CD4-positive, alpha-beta T cell (primary cell): ENCODE measurements around the gene PET100. TPM values are rescaled to one million over a fixed set of nuclear protein-coding genes. Genes with fewer than 3 reads are reported as not detected.
A peak's percentile ranks its signal among the peaks of the same experiment; 100 is the strongest.

Experiments used
- ATAC-seq: fragments of 200-7000 bp; cut with Tn5 transposase; one replicate; pipeline ENCODE4 v1.10.0; 2022; ENCODE audit warnings: mild to moderate bottlenecking; ENCODE audit not compliant: poor library complexity
- CTCF ChIA-PET: fragments of 350-600 bp; sonication (Branson Sonifier 250); formaldehyde crosslinking; loops from one replicate; lab custom pipeline; 2021; ENCODE audit warnings: antibody characterized with exemption, inconsistent platforms; lab: Charles Lee
- POLR2A ChIA-PET: fragments of 350-600 bp; sonication (Branson Sonifier 250); formaldehyde crosslinking; loops from one replicate; lab custom pipeline; 2021; ENCODE audit warnings: antibody characterized with exemption, inconsistent platforms; lab: Charles Lee
- DNase-seq, 14 experiments: peaks; one replicate each; pipeline ENCODE4 v3.0.0-alpha.2; 2013 to 2020; ENCODE audit warnings: mixed read lengths in 2 of 14
- H3K27ac ChIP-seq, 2 donors: one replicate each; pipeline versions ENCODE4 v1.5.1 to v1.7.0; 2013; ENCODE audit warnings: low read length in 2 of 2, low read depth in 1 of 2, mild to moderate bottlenecking in 1 of 2
- H3K27me3 ChIP-seq, 2 experiments: 1 replicate in 1 of 2; 2 replicates in 1 of 2; pipeline versions ENCODE4 v1.6.1 to v1.7.0; 2013; ENCODE audit warnings: low read length in 2 of 2, control low read depth in 1 of 2, mild to moderate bottlenecking in 1 of 2, moderate library complexity in 1 of 2; ENCODE audit not compliant: insufficient read depth in 2 of 2, control insufficient read depth in 1 of 2
- H3K36me3 ChIP-seq: one replicate; pipeline ENCODE4 v1.6.1; 2013; ENCODE audit warnings: low read length, control low read depth; ENCODE audit not compliant: insufficient read depth
- H3K4me1 ChIP-seq: one replicate; pipeline ENCODE4 v1.6.1; 2013; ENCODE audit warnings: low read length, control low read depth; ENCODE audit not compliant: insufficient read depth
- H3K4me3 ChIP-seq: one replicate; pipeline ENCODE4 v1.5.1; 2013; ENCODE audit warnings: mild to moderate bottlenecking, low read length, moderate library complexity
- H3K9me3 ChIP-seq, 2 experiments: 1 replicate in 1 of 2; 2 replicates in 1 of 2; pipeline versions ENCODE4 v1.6.1 to v1.7.0; 2013; ENCODE audit warnings: low read length in 2 of 2, mild to moderate bottlenecking in 2 of 2, control low read depth in 1 of 2, moderate library complexity in 1 of 2; ENCODE audit not compliant: control insufficient read depth in 1 of 2, insufficient read depth in 1 of 2
- H3K27ac Mint-ChIP-seq: one replicate; pipeline ENCODE4 v1.8.0; 2020; ENCODE audit warnings: mixed read lengths
- H3K27me3 Mint-ChIP-seq: one replicate; pipeline ENCODE4 v1.8.0; 2021; ENCODE audit warnings: mixed read lengths
- H3K36me3 Mint-ChIP-seq: one replicate; pipeline ENCODE4 v1.8.0; 2021; ENCODE audit warnings: low read depth, mixed read lengths
- H3K4me1 Mint-ChIP-seq: one replicate; pipeline ENCODE4 v1.8.0; 2021; ENCODE audit warnings: low read depth, mixed read lengths
- H3K4me3 Mint-ChIP-seq: one replicate; pipeline ENCODE4 v1.8.0; 2020; ENCODE audit warnings: mild to moderate bottlenecking, mixed read lengths
- H3K9me3 Mint-ChIP-seq: one replicate; pipeline ENCODE4 v1.8.0; 2020; ENCODE audit warnings: mixed read lengths
- CTCF ChIP-seq: fragments of 200-600 bp; IDR thresholded peaks from one replicate; pipeline ENCODE4 v1.8.0; 2022; ENCODE audit warnings: antibody characterized with exemption, mild to moderate bottlenecking
- intact Hi-C, 2 experiments: fragments of 100-400 bp; cut with DNase I in 1 of 2; cut with micrococcal nuclease in 1 of 2; formaldehyde crosslinking; loops; one replicate each; pipeline versions ENCODE4 v1.15.1 to v1.9.0; 2023 to 2025; cut with DNase I, micrococcal nuclease
- total RNA-seq, 174 experiments: library from RNA in 2 of 174; stranded (reverse) in 2 of 174; gene quantifications; one replicate each; pipeline ENCODE4 v1.2.3 and lab custom pipeline; 2021 to 2026

PET100 gene
- total RNA-seq, 2 experiments from 2014 or later: 178 to 188 TPM

- H3K4me3 ChIP-seq: no peak within 1 kb of the TSS
- no peak within 1 kb of the TSS for H3K27ac ChIP-seq
- Mint-ChIP-seq H3K9me3 (no peaks in the 10 kb centered on the region), H3K27me3 (peaks cover 43% of the 10 kb centered on the region), H3K4me3 (no peak within 1 kb of the TSS), H3K36me3 (no peaks in the 10 kb centered on the region), H3K27ac (no peak within 1 kb of the TSS), H3K4me1 (peaks cover 11% of the 10 kb centered on the region)
- ChIA-PET POLR2A (interaction anchor here (1.8 kb wide), 1 partner anchor 12 kb away, joined by 6 read pairs; the partner anchor contains the start of gene TRAPPC5), CTCF (interaction anchor here (1.8 kb wide), 1 partner anchor 12 kb away, joined by 7 read pairs; the partner anchor contains the start of gene TRAPPC5)
- H3K4me1 ChIP-seq: peaks cover 24% of the 10 kb centered on the region
- peaks cover 0 to 7% of the 10 kb centered on the region in 2 experiments for H3K9me3 ChIP-seq
- peaks cover 9 to 19% of the 10 kb centered on the region in 2 experiments for H3K27me3 ChIP-seq
- TF ChIP-seq CTCF: no peak
- no peaks in the 10 kb centered on the region for H3K36me3 ChIP-seq
- intact Hi-C loops: no loop called here
- DNase-seq (peak in 1 of 14 experiments; percentile 20), ATAC-seq (no peak)
These were observed 39.2 kb downstream of the PET100 start, which contains the start of gene RETN for GRCh38 chr19:7668842-7669241. TSS of gene RETN (plus strand) at chr19:7669049. CDS start at chr19:7669327, 278 bp downstream.

GRCh38 chr19:7669641-7670040 is 40.0 kb downstream of the PET100 start:
- DNase-seq (no peak), ATAC-seq (no peak)
- no peak overlapping the region for H3K4me3 ChIP-seq
- H3K27me3 ChIP-seq: peaks cover 13 to 19% of the 10 kb centered on the region in 2 experiments
- Mint-ChIP-seq H3K27ac (no peak overlapping the region), H3K36me3 (no peaks in the 10 kb centered on the region), H3K9me3 (no peaks in the 10 kb centered on the region), H3K27me3 (peaks cover 51% of the 10 kb centered on the region), H3K4me3 (no peak overlapping the region), H3K4me1 (peaks cover 19% of the 10 kb centered on the region)
- H3K4me1 ChIP-seq: peaks cover 30% of the 10 kb centered on the region
- peaks cover 0 to 7% of the 10 kb centered on the region in 2 experiments for H3K9me3 ChIP-seq
- H3K27ac ChIP-seq: no peak overlapping the region
- ChIA-PET POLR2A (interaction anchor here (1.8 kb wide), 1 partner anchor 11 kb away, joined by 6 read pairs; the partner anchor contains the start of gene TRAPPC5), CTCF (no interaction called here)
- no peaks in the 10 kb centered on the region for H3K36me3 ChIP-seq
- no peak for TF ChIP-seq CTCF
- intact Hi-C loops: no loop called here

- Histone ChIP-seq H3K27ac (no peak overlapping the region), H3K9me3 (peaks cover 0 to 7% of the 10 kb centered on the region in 2 experiments), H3K36me3 (no peaks in the 10 kb centered on the region), H3K4me3 (peak overlapping the region; percentile 25), H3K4me1 (peaks cover 30% of the 10 kb centered on the region), H3K27me3 (peaks cover 13 to 19% of the 10 kb centered on the region in 2 experiments)
- no peak for TF ChIP-seq CTCF
- ChIA-PET POLR2A (interaction anchor here (1.8 kb wide), 1 partner anchor 11 kb away, joined by 6 read pairs; the partner anchor contains the start of gene TRAPPC5), CTCF (interaction anchor here (1.6 kb wide), 1 partner anchor 10 kb away, joined by 9 read pairs; the partner anchor contains the start of gene TRAPPC5)
- DNase-seq (peak in 4 of 14 experiments; percentile 13 to 66 (median 44)), ATAC-seq (peak; percentile 55)
- intact Hi-C loops: no loop called here
- H3K9me3 Mint-ChIP-seq: no peaks in the 10 kb centered on the region
- peaks cover 20% of the 10 kb centered on the region for H3K4me1 Mint-ChIP-seq
- H3K36me3 Mint-ChIP-seq: no peaks in the 10 kb centered on the region
- H3K27ac Mint-ChIP-seq: no peak overlapping the region
- peaks cover 52% of the 10 kb centered on the region for H3K27me3 Mint-ChIP-seq
- H3K4me3 Mint-ChIP-seq: peak overlapping the region; percentile 54
These were observed 40.7 kb downstream of the PET100 start for GRCh38 chr19:7670150-7670783.
